ENCODE results near the gene ENGASE.

Gene ENGASE

DNA sequence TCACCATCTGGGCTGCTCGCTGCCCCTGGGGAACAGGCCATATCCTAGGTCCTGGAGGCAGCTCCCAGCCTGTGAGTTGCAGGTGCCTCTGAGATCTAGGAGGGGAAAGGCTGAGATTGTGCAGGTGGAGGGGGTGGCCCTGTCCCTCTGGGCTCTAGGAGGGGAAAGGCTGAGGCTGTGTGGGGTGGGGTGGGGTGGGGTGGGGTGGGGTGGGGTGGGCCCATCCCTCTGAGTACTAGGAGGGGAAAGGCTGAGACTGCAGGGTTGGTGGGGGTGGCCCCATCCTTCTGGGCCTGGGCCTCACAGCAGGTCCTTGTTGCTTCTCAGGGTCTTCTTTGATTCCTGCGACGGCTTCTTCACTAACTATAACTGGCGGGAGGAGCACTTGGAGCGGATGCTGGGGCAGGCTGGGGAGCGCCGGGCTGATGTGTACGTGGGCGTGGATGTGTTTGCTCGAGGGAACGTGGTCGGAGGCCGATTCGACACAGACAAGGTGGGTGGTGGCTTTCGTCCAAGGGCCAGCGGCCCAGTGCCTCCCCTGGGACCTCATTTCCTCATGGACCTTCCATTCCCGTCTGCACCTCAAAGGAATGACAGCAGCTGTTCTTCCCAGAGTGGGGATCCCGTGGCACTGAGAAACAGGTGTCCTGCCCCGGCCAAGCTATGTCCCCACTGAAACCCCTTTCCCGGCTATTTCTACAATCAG lies 7.1 kb downstream of the ENGASE start:
- TF ChIP-seq TAF1 (IDR thresholded peaks at IDR 0.05; ENCODE audit: borderline replicate concordance, insufficient read depth, low read length) (no peak), SIN3A (IDR thresholded peaks at IDR 0.05; ENCODE audit: borderline replicate concordance, insufficient read depth, low read length) (no peak), POLR2AphosphoS5 (IDR thresholded peaks at IDR 0.05; ENCODE audit: low read depth, low read length) (no peak), FOXP2 (optimal IDR thresholded peaks at IDR 0.05; ENCODE audit: borderline replicate concordance, extremely low read depth, extremely low read length, insufficient read depth) (no peak)
- TF ChIP-seq, protein P1, sequence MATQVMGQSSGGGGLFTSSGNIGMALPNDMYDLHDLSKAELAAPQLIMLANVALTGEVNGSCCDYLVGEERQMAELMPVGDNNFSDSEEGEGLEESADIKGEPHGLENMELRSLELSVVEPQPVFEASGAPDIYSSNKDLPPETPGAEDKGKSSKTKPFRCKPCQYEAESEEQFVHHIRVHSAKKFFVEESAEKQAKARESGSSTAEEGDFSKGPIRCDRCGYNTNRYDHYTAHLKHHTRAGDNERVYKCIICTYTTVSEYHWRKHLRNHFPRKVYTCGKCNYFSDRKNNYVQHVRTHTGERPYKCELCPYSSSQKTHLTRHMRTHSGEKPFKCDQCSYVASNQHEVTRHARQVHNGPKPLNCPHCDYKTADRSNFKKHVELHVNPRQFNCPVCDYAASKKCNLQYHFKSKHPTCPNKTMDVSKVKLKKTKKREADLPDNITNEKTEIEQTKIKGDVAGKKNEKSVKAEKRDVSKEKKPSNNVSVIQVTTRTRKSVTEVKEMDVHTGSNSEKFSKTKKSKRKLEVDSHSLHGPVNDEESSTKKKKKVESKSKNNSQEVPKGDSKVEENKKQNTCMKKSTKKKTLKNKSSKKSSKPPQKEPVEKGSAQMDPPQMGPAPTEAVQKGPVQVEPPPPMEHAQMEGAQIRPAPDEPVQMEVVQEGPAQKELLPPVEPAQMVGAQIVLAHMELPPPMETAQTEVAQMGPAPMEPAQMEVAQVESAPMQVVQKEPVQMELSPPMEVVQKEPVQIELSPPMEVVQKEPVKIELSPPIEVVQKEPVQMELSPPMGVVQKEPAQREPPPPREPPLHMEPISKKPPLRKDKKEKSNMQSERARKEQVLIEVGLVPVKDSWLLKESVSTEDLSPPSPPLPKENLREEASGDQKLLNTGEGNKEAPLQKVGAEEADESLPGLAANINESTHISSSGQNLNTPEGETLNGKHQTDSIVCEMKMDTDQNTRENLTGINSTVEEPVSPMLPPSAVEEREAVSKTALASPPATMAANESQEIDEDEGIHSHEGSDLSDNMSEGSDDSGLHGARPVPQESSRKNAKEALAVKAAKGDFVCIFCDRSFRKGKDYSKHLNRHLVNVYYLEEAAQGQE (IDR thresholded peaks at IDR 0.05; ENCODE audit: insufficient read depth in 1 of 2, low read depth in 2 of 2, low read length in 2 of 2): no peak

DNA sequence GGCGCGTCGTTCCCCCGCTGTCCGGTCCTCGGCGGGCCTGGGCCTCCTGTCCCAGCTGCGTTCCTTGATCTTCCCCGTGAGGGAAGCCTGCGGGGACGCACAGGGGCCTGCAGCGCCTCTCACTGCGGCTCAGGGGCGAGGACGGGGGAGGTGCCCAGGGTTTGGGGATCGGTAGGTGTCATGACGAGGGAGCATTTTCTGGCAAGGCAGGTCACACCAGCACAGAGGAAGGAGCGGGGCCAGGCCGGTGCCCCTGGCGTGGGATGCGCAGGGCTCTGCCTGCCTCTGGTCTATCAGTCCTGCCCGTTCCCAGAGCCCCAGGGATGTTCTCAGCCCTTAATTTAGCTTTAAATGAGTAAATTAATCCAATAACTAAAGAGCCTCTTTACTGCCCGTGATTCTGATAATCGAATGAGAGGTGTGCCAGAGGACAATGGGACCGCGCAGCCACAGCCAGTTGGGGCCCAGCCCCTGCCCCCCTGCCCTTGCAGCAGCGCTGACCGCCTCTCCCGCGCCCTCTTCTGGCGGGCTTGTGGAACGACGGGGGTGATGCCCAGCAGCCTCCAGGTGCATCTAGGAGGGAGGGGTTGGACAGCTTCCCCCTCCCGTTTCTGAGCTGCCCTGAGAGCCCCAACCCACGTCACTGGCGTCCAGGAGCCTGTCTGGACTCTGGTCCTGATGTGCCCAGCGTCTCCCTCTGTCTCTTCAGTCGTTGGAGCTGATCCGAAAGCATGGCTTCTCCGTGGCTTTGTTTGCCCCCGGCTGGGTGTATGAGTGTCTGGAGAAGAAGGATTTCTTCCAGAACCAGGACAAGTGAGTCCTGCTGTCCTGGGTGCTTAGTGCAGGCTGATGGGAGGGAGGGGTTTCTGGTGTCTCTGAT lies 7.9 kb downstream of the ENGASE start:
- TF ChIP-seq TAF1 (IDR thresholded peaks at IDR 0.05; ENCODE audit: borderline replicate concordance, insufficient read depth, low read length) (no peak), FOXP2 (optimal IDR thresholded peaks at IDR 0.05; ENCODE audit: borderline replicate concordance, extremely low read depth, extremely low read length, insufficient read depth) (peak; percentile 45)

DNA sequence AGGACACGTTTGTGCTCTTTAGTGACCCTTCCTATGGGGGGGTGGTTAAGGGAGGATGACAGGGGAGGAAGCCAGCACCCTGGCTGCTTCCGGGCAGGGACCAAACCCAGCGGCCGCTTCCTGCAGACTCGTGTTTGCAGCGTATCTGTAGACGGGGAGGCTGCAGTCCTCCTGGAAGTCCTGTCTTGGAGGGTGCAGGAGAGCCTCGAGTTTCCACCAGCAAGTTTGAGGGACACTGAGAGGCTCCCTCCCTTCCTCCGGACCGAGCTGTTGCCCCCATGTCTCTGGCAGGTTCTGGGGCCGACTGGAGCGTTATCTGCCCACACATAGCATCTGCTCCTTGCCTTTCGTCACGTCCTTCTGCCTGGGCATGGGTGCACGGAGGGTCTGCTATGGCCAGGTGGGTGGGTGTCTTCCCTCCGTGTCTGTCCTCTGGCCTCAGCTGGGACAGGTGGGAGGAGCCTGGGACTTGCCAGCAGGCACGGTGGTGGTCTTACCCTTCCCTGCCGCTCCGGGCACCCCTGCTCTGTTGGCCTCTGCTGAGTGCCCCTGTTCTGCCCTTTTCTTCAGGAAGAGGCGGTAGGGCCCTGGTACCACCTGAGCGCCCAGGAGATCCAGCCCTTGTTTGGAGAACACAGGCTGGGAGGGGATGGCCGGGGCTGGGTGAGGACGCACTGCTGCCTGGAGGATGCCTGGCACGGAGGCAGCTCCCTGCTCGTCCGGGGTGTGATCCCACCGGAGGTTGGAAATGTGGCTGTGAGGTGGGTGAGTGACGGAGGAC lies 8.8 kb downstream of the ENGASE start:
- no peak for TF ChIP-seq TAF1 (IDR thresholded peaks at IDR 0.05; ENCODE audit: borderline replicate concordance, insufficient read depth, low read length)
- TF ChIP-seq POLR2AphosphoS5 (IDR thresholded peaks at IDR 0.05; ENCODE audit: low read depth, low read length): no peak
- TF ChIP-seq, protein P1 (IDR thresholded peaks at IDR 0.05; ENCODE audit: insufficient read depth in 1 of 2, low read depth in 2 of 2, low read length in 2 of 2): no peak
- no peak for TF ChIP-seq SIN3A (IDR thresholded peaks at IDR 0.05; ENCODE audit: borderline replicate concordance, insufficient read depth, low read length)
- no peak for TF ChIP-seq FOXP2 (optimal IDR thresholded peaks at IDR 0.05; ENCODE audit: borderline replicate concordance, extremely low read depth, extremely low read length, insufficient read depth)

DNA sequence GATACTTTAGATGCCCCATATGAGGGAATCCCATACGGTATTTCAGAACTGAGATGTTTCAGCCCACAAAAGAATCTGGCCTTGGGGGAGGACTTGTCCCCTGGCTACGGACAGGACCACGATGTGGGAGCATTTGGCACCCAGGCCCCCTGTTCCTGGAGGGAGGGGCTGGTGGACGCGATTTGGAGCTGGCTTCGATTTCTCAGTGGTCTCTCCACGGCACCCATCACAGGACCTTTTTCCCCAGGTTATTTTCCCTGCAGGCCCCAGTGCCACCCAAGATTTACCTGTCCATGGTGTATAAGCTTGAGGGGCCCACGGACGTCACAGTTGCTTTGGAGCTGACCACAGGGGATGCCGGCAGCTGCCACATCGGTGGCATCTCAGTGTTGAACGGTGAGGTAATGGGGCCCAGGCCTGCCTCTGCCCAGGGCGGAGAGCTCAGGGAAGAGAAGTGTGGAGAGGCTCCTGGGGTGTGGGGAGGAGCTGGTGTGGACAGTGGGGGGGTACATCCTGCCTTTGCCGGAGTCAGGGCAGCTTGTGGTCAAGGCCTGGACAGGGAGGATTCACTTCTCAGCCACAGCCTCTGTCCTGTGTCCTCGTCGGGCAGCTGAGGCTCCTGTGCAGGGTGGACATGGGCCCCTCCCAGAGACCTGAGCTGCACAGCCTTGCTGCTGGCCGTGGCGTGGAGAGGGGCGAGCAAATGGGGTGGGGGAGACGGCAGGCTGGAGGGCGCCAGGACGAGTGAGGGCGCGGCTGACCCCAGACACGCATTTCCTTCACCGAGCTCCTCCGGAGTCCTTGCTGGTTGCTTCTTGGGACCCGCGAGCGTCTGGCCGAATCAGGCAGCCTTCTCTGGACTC lies 9.9 kb downstream of the ENGASE start:
- TF ChIP-seq, protein P1 (IDR thresholded peaks at IDR 0.05; ENCODE audit: insufficient read depth in 1 of 2, low read depth in 2 of 2, low read length in 2 of 2): no peak
- no peak for TF ChIP-seq POLR2AphosphoS5 (IDR thresholded peaks at IDR 0.05; ENCODE audit: low read depth, low read length)
- no peak for TF ChIP-seq FOXP2 (optimal IDR thresholded peaks at IDR 0.05; ENCODE audit: borderline replicate concordance, extremely low read depth, extremely low read length, insufficient read depth)
- TF ChIP-seq TAF1 (IDR thresholded peaks at IDR 0.05; ENCODE audit: borderline replicate concordance, insufficient read depth, low read length): no peak
- no peak for TF ChIP-seq SIN3A (IDR thresholded peaks at IDR 0.05; ENCODE audit: borderline replicate concordance, insufficient read depth, low read length)
